ENCODE measurements around the gene FNDC5. TPM values are rescaled to one million over a fixed set of nuclear protein-coding genes. Genes with fewer than 3 reads are reported as not detected.
A peak's percentile ranks its signal among the peaks of the same experiment; 100 is the strongest.

FNDC5 gene
- total and polyA plus RNA-seq, 2 donors from 2014 or later: 0.35 to 4.2 TPM

- Histone ChIP-seq H3K36me3 (ENCODE audit: control insufficient read depth in 2 of 3, insufficient read depth in 3 of 3, low read length in 3 of 3) (no peaks in the 10 kb centered on the region), H3K9ac (ENCODE audit: low read length in 3 of 3) (no peak overlapping the region), H3K4me1 (ENCODE audit: control insufficient read depth in 2 of 3, insufficient read depth in 2 of 3, low read depth in 1 of 3, low read length in 3 of 3) (no peaks in the 10 kb centered on the region), H3K27ac (ENCODE audit: low read depth in 2 of 2, low read length in 2 of 2) (no peak overlapping the region), H3K27me3 (ENCODE audit: control insufficient read depth, insufficient read depth, low read length) (no peaks in the 10 kb centered on the region), H3K4me3 (ENCODE audit: low read length in 3 of 3) (no peak overlapping the region), H3K9me3 (ENCODE audit: control insufficient read depth in 2 of 3, insufficient read depth in 1 of 3, low read length in 3 of 3) (no peaks in the 10 kb centered on the region)
- no peak for TF ChIP-seq CTCF (IDR thresholded peaks at IDR 0.05; ENCODE audit: borderline replicate concordance, extremely low read depth, insufficient read depth)
- intact Hi-C loops (cut with DNase I): no loop called here
- DNase-seq: no peak
- FAIRE-seq: no peak
Measured at GRCh38 chr1:32878183-32878582, 7.5 kb upstream of the FNDC5 start.

GRCh38 chr1:32877211-32878110, 6.7 kb upstream of the FNDC5 start:
- DNase-seq: no peak
- no peak overlapping the region for H3K4me3 ChIP-seq (ENCODE audit: low read length in 3 of 3)
- no peak for TF ChIP-seq CTCF (IDR thresholded peaks at IDR 0.05; ENCODE audit: borderline replicate concordance, extremely low read depth, insufficient read depth)
- intact Hi-C loops (cut with DNase I): no loop called here
- H3K9ac ChIP-seq (ENCODE audit: low read length in 3 of 3): no peak overlapping the region
- H3K27me3 ChIP-seq (ENCODE audit: control insufficient read depth, insufficient read depth, low read length): no peaks in the 10 kb centered on the region
- H3K9me3 ChIP-seq (ENCODE audit: control insufficient read depth in 2 of 3, insufficient read depth in 1 of 3, low read length in 3 of 3): no peaks in the 10 kb centered on the region
- no peak for FAIRE-seq
- H3K36me3 ChIP-seq (ENCODE audit: control insufficient read depth in 2 of 3, insufficient read depth in 3 of 3, low read length in 3 of 3): no peaks in the 10 kb centered on the region
- no peak overlapping the region for H3K27ac ChIP-seq (ENCODE audit: low read depth in 2 of 2, low read length in 2 of 2)
- H3K4me1 ChIP-seq (ENCODE audit: control insufficient read depth in 2 of 3, insufficient read depth in 2 of 3, low read depth in 1 of 3, low read length in 3 of 3): peaks cover 0 to 2% (median 0%) of the 10 kb centered on the region in 3 donors

GRCh38 chr1:32876341-32877210, 5.9 kb upstream of the FNDC5 start:
- intact Hi-C loops (cut with DNase I): no loop called here
- DNase-seq: peak in 4 of 5 donors; percentile 19 to 66 (median 53)
- no peaks in the 10 kb centered on the region for H3K36me3 ChIP-seq (ENCODE audit: control insufficient read depth in 2 of 3, insufficient read depth in 3 of 3, low read length in 3 of 3)
- H3K4me3 ChIP-seq (ENCODE audit: low read length in 3 of 3): no peak overlapping the region
- H3K27me3 ChIP-seq (ENCODE audit: control insufficient read depth, insufficient read depth, low read length): no peaks in the 10 kb centered on the region
- H3K9ac ChIP-seq (ENCODE audit: low read length in 3 of 3): no peak overlapping the region
- no peak for FAIRE-seq
- peak; percentile 69 for TF ChIP-seq CTCF (IDR thresholded peaks at IDR 0.05; ENCODE audit: borderline replicate concordance, extremely low read depth, insufficient read depth)
- H3K27ac ChIP-seq (ENCODE audit: low read depth in 2 of 2, low read length in 2 of 2): no peak overlapping the region
- no peaks in the 10 kb centered on the region for H3K9me3 ChIP-seq (ENCODE audit: control insufficient read depth in 2 of 3, insufficient read depth in 1 of 3, low read length in 3 of 3)
- H3K4me1 ChIP-seq (ENCODE audit: control insufficient read depth in 2 of 3, insufficient read depth in 2 of 3, low read depth in 1 of 3, low read length in 3 of 3): peaks cover 0 to 2% (median 1%) of the 10 kb centered on the region in 3 donors
